ENCODE measurements around the gene ELOVL6.
A peak's percentile ranks its signal among the peaks of the same experiment; 100 is the strongest.
"Not testable (repeated sequence)": the region's sequence is repeated elsewhere in the genome, so short reads cannot be mapped to it uniquely, and the experiment has no call there.

ELOVL6 gene

GRCh38 chr4:110217181-110217580 is 18.8 kb upstream of the ELOVL6 start:
- H3K27ac ChIP-seq (ENCODE audit: low read length); H3K36me3 ChIP-seq (ENCODE audit: control insufficient read depth in 1 of 2, insufficient read depth in 2 of 2, low read length in 2 of 2); H3K4me1 ChIP-seq (ENCODE audit: control insufficient read depth in 1 of 2, insufficient read depth in 2 of 2, low read length in 2 of 2); H3K9me3 ChIP-seq (ENCODE audit: control insufficient read depth in 1 of 2, low read length in 2 of 2); H3K27me3 ChIP-seq (ENCODE audit: low read depth, low read length); H3K4me3 ChIP-seq (ENCODE audit: low read depth in 1 of 2, low read length in 2 of 2): not testable (repeated sequence)

GRCh38 chr4:110216129-110216528 is 17.7 kb upstream of the ELOVL6 start:
- Histone ChIP-seq H3K27me3 (ENCODE audit: low read depth, low read length) (no peaks in the 10 kb centered on the region), H3K36me3 (ENCODE audit: control insufficient read depth in 1 of 2, insufficient read depth in 2 of 2, low read length in 2 of 2) (no peaks in the 10 kb centered on the region), H3K27ac (ENCODE audit: low read length) (no peak overlapping the region), H3K9me3 (ENCODE audit: control insufficient read depth in 1 of 2, low read length in 2 of 2) (peaks cover 0 to 5% of the 10 kb centered on the region in 2 donors), H3K4me1 (ENCODE audit: control insufficient read depth in 1 of 2, insufficient read depth in 2 of 2, low read length in 2 of 2) (no peaks in the 10 kb centered on the region), H3K4me3 (ENCODE audit: low read depth in 1 of 2, low read length in 2 of 2) (no peak overlapping the region)

GRCh38 chr4:110211770-110212061 is 13.3 kb upstream of the ELOVL6 start:
- no peak overlapping the region for H3K4me3 ChIP-seq (ENCODE audit: low read depth in 1 of 2, low read length in 2 of 2)
- H3K27ac ChIP-seq (ENCODE audit: low read length) = no peak overlapping the region
- no peaks in the 10 kb centered on the region for H3K9me3 ChIP-seq (ENCODE audit: control insufficient read depth in 1 of 2, low read length in 2 of 2)
- no peaks in the 10 kb centered on the region for H3K36me3 ChIP-seq (ENCODE audit: control insufficient read depth in 1 of 2, insufficient read depth in 2 of 2, low read length in 2 of 2)
- H3K27me3 ChIP-seq (ENCODE audit: low read depth, low read length) = no peaks in the 10 kb centered on the region
- no peaks in the 10 kb centered on the region for H3K4me1 ChIP-seq (ENCODE audit: control insufficient read depth in 1 of 2, insufficient read depth in 2 of 2, low read length in 2 of 2)

- Histone ChIP-seq H3K36me3 (ENCODE audit: control insufficient read depth in 1 of 2, insufficient read depth in 2 of 2, low read length in 2 of 2) (no peaks in the 10 kb centered on the region), H3K4me1 (ENCODE audit: control insufficient read depth in 1 of 2, insufficient read depth in 2 of 2, low read length in 2 of 2) (no peaks in the 10 kb centered on the region), H3K9me3 (ENCODE audit: control insufficient read depth in 1 of 2, low read length in 2 of 2) (no peaks in the 10 kb centered on the region), H3K27me3 (ENCODE audit: low read depth, low read length) (no peaks in the 10 kb centered on the region), H3K4me3 (ENCODE audit: low read depth in 1 of 2, low read length in 2 of 2) (no peak overlapping the region), H3K27ac (ENCODE audit: low read length) (no peak overlapping the region)
These were observed 12.8 kb upstream of the ELOVL6 start for GRCh38 chr4:110211007-110211769.

GRCh38 chr4:110208419-110208818 is 10.0 kb upstream of the ELOVL6 start:
- Histone ChIP-seq H3K4me3 (ENCODE audit: low read depth in 1 of 2, low read length in 2 of 2) (no peak overlapping the region), H3K9me3 (ENCODE audit: control insufficient read depth in 1 of 2, low read length in 2 of 2) (no peaks in the 10 kb centered on the region), H3K4me1 (ENCODE audit: control insufficient read depth in 1 of 2, insufficient read depth in 2 of 2, low read length in 2 of 2) (no peaks in the 10 kb centered on the region), H3K36me3 (ENCODE audit: control insufficient read depth in 1 of 2, insufficient read depth in 2 of 2, low read length in 2 of 2) (no peaks in the 10 kb centered on the region), H3K27me3 (ENCODE audit: low read depth, low read length) (no peaks in the 10 kb centered on the region), H3K27ac (ENCODE audit: low read length) (no peak overlapping the region)

- no peaks in the 10 kb centered on the region for H3K27me3 ChIP-seq (ENCODE audit: low read depth, low read length)
- no peaks in the 10 kb centered on the region for H3K4me1 ChIP-seq (ENCODE audit: control insufficient read depth in 1 of 2, insufficient read depth in 2 of 2, low read length in 2 of 2)
- H3K27ac ChIP-seq (ENCODE audit: low read length) = no peak overlapping the region
- H3K36me3 ChIP-seq (ENCODE audit: control insufficient read depth in 1 of 2, insufficient read depth in 2 of 2, low read length in 2 of 2) = no peaks in the 10 kb centered on the region
- H3K9me3 ChIP-seq (ENCODE audit: control insufficient read depth in 1 of 2, low read length in 2 of 2) = no peaks in the 10 kb centered on the region
- no peak overlapping the region for H3K4me3 ChIP-seq (ENCODE audit: low read depth in 1 of 2, low read length in 2 of 2)
These were observed 8.8 kb upstream of the ELOVL6 start for GRCh38 chr4:110207233-110207632.

GRCh38 chr4:110202024-110202423 is 3.6 kb upstream of the ELOVL6 start:
- no peaks in the 10 kb centered on the region for H3K9me3 ChIP-seq (ENCODE audit: control insufficient read depth in 1 of 2, low read length in 2 of 2)
- peaks cover 0 to 3% of the 10 kb centered on the region in 2 donors for H3K4me1 ChIP-seq (ENCODE audit: control insufficient read depth in 1 of 2, insufficient read depth in 2 of 2, low read length in 2 of 2)
- H3K27ac ChIP-seq (ENCODE audit: low read length) = no peak overlapping the region
- H3K27me3 ChIP-seq (ENCODE audit: low read depth, low read length) = no peaks in the 10 kb centered on the region
- H3K4me3 ChIP-seq (ENCODE audit: low read depth in 1 of 2, low read length in 2 of 2) = no peak overlapping the region
- no peaks in the 10 kb centered on the region for H3K36me3 ChIP-seq (ENCODE audit: control insufficient read depth in 1 of 2, insufficient read depth in 2 of 2, low read length in 2 of 2)

- Histone ChIP-seq H3K36me3 (ENCODE audit: control insufficient read depth in 1 of 2, insufficient read depth in 2 of 2, low read length in 2 of 2) (no peaks in the 10 kb centered on the region), H3K4me1 (ENCODE audit: control insufficient read depth in 1 of 2, insufficient read depth in 2 of 2, low read length in 2 of 2) (peaks cover 0 to 3% of the 10 kb centered on the region in 2 donors), H3K9me3 (ENCODE audit: control insufficient read depth in 1 of 2, low read length in 2 of 2) (no peaks in the 10 kb centered on the region), H3K4me3 (ENCODE audit: low read depth in 1 of 2, low read length in 2 of 2) (no peak overlapping the region), H3K27ac (ENCODE audit: low read length) (no peak overlapping the region), H3K27me3 (ENCODE audit: low read depth, low read length) (no peaks in the 10 kb centered on the region)
These were observed 3.1 kb upstream of the ELOVL6 start for GRCh38 chr4:110201502-110201901.

- H3K9me3 ChIP-seq (ENCODE audit: control insufficient read depth in 1 of 2, low read length in 2 of 2) = no peaks in the 10 kb centered on the region
- H3K4me1 ChIP-seq (ENCODE audit: control insufficient read depth in 1 of 2, insufficient read depth in 2 of 2, low read length in 2 of 2) = peaks cover 3 to 6% of the 10 kb centered on the region in 2 donors
- no peak overlapping the region for H3K4me3 ChIP-seq (ENCODE audit: low read depth in 1 of 2, low read length in 2 of 2)
- H3K27ac ChIP-seq (ENCODE audit: low read length) = no peak overlapping the region
- no peaks in the 10 kb centered on the region for H3K27me3 ChIP-seq (ENCODE audit: low read depth, low read length)
- H3K36me3 ChIP-seq (ENCODE audit: control insufficient read depth in 1 of 2, insufficient read depth in 2 of 2, low read length in 2 of 2) = no peaks in the 10 kb centered on the region
These were observed 2.3 kb upstream of the ELOVL6 start for GRCh38 chr4:110200689-110201088.

- peak overlapping the region; percentile 82 to 95 for H3K4me3 ChIP-seq (ENCODE audit: low read depth in 1 of 2, low read length in 2 of 2)
- H3K4me1 ChIP-seq (ENCODE audit: control insufficient read depth in 1 of 2, insufficient read depth in 2 of 2, low read length in 2 of 2) = peaks cover 9 to 17% of the 10 kb centered on the region in 2 donors
- H3K36me3 ChIP-seq (ENCODE audit: control insufficient read depth in 1 of 2, insufficient read depth in 2 of 2, low read length in 2 of 2) = no peaks in the 10 kb centered on the region
- H3K9me3 ChIP-seq (ENCODE audit: control insufficient read depth in 1 of 2, low read length in 2 of 2) = no peaks in the 10 kb centered on the region
- H3K27ac ChIP-seq (ENCODE audit: low read length) = peak overlapping the region; percentile 90
- H3K27me3 ChIP-seq (ENCODE audit: low read depth, low read length) = no peaks in the 10 kb centered on the region
These were observed 373 bp downstream of the ELOVL6 start for GRCh38 chr4:110198049-110198434.

- peaks cover 9 to 17% of the 10 kb centered on the region in 2 donors for H3K4me1 ChIP-seq (ENCODE audit: control insufficient read depth in 1 of 2, insufficient read depth in 2 of 2, low read length in 2 of 2)
- H3K4me3 ChIP-seq (ENCODE audit: low read depth in 1 of 2, low read length in 2 of 2) = peak overlapping the region; percentile 82 to 95
- H3K27ac ChIP-seq (ENCODE audit: low read length) = peak overlapping the region; percentile 90
- H3K36me3 ChIP-seq (ENCODE audit: control insufficient read depth in 1 of 2, insufficient read depth in 2 of 2, low read length in 2 of 2) = no peaks in the 10 kb centered on the region
- H3K27me3 ChIP-seq (ENCODE audit: low read depth, low read length) = no peaks in the 10 kb centered on the region
- H3K9me3 ChIP-seq (ENCODE audit: control insufficient read depth in 1 of 2, low read length in 2 of 2) = no peaks in the 10 kb centered on the region
These were observed 829 bp downstream of the ELOVL6 start for GRCh38 chr4:110197529-110198042.
